AG08396 (cell line): ENCODE results near the gene CRISPLD2.

Experiments used
- DNase-seq: peaks from one replicate; pipeline ENCODE4 v3.0.0; 2012; ENCODE audit warnings: low spot score, mixed read lengths

Gene CRISPLD2

DNA sequence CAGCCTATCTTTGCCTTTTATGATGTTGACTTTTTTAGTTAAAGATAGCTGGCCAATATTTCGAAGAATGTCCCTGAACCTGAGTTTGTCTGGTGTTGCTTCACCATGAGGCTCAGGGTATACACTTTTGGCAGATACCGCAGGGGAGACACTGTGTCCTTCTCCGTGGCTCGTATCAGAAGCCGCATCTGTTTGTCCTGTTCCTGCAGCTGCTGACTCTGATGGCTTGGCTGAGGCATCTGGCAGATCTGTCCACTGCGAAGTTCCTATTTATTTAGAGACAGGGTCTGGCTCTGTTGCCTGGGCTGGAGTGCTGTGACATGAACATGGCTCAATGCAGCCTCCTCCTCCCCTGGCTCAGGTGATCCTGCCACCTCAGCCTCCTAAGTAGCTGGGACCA is 93.5 kb downstream of the CRISPLD2 start:
- no peak for DNase-seq

DNA sequence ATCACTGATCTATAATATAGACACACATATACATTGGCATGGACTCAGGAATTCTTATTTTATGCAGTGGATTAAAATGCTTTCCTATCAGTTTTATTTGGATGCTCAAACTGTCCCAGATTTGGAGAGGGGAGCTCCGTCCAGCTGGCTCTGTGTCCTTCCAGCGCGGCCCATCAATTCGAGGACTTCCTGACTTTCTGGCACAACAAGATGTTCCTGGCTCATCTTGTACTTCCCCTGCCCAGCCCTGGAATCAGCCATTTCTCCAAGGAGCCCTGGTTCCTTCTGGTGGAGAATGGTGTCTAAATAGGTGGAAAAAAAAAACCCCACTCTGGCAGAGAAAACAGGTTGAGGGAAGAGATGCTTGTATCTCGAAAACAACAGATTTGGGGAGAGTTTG is 94.5 kb downstream of the CRISPLD2 start:
- DNase-seq: no peak

- no peak for DNase-seq
These were observed 96.4 kb downstream of the CRISPLD2 start for GRCh38 chr16:84916178-84916577.

GRCh38 chr16:84916850-84917249 is 97.1 kb downstream of the CRISPLD2 start:
- no peak for DNase-seq

GRCh38 chr16:84917492-84917891 is 97.7 kb downstream of the CRISPLD2 start:
- no peak for DNase-seq

- no peak for DNase-seq
These were observed 98.5 kb downstream of the CRISPLD2 start for GRCh38 chr16:84918006-84918909.

DNA sequence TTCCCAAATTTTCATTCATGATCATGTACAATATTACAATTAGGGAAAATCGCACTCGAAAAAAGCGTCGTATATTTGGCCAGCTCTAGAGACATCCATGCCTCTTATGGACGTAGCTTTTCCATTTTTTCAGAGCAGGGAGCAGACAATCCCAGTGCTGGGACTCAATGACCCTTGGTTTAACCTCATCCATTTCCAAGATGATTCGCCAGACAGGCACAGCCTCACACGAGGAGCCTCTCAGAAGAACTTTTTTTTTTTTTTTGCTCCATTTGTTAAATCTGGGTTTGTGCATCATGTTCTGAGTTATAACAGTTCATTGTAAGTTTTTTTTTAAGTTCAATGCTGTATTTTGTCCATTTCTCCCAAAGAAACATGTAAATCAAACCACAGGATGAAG is 99.5 kb downstream of the CRISPLD2 start:
- no peak for DNase-seq

GRCh38 chr16:84919708-84920107 is 99.9 kb downstream of the CRISPLD2 start:
- DNase-seq: no peak

- no peak for DNase-seq
These were observed 100.5 kb downstream of the CRISPLD2 start for GRCh38 chr16:84920333-84920732.

DNA sequence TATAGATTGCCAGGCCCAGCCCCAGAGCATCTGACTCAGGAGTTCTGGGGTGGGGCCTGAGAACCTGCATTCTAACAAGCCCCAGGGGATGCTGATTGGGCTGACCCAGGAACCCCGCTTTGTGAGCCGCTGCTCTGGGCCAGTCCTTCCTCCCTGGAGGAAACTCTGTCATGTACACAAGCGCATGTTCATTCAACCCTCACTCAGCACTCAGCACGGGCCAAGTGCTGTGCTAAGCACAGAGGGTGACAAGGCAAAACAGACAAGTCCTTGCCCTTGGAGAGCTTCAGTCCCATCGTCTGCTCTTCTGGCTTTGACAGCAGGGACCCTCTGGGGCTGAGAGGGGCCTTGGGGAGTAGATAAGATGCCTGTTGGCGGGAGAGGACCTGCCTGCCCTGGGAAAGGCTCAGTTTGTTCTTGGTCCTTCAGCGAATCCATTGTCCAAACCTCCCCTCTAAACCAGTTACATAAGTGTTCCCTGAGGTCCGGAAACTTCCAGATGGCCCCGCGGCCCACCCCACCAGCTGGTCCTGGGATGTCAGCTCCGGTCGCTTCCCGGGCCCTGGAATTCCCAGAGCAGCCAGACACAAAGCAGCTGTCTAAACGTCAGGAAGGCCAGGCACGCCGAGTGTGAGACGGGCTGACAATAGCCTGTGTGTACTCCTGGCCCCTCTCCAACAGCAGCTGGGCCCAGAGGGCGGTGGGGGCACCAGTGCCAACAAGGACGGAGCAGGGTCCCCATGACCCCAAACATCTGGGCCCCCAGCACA is 102.8 kb downstream of the CRISPLD2 start:
- no peak for DNase-seq

DNA sequence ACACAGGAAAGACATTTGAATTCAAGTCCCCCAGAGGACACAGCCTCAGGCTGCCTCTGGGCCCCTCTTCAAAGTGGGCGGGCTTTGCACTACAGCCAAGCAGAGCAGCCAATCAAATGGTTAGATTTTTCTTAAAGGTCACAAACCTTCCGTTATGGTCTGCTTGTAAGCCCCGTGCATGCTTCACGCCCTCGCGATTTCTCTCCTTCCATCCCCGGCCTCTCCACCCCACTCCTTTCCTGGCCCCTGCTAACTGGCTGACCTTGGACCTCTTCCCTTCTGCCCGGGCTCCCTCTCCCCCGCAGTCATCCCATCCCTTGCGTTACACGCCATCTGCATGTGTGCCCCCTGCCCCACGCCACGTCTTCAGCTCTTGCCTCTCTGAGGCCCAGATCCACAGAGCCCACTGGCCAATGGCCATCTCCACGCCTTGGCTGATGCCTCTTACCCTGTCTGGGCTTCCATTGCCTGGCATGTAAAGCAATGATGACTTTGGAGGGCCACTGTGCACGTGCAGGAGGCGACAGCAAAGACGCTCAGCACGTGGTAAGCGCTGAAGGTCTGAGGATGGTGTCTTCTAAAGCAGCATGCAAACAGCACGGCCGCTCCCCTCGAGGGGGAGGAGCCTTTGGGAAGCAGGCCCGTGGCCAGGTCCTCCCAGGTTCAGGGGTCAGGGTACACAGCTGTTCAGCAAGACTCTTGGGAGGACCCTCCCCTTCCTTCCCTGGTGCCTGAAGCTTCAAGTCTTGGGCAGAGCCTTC is 104.7 kb downstream of the CRISPLD2 start:
- no peak for DNase-seq

DNA sequence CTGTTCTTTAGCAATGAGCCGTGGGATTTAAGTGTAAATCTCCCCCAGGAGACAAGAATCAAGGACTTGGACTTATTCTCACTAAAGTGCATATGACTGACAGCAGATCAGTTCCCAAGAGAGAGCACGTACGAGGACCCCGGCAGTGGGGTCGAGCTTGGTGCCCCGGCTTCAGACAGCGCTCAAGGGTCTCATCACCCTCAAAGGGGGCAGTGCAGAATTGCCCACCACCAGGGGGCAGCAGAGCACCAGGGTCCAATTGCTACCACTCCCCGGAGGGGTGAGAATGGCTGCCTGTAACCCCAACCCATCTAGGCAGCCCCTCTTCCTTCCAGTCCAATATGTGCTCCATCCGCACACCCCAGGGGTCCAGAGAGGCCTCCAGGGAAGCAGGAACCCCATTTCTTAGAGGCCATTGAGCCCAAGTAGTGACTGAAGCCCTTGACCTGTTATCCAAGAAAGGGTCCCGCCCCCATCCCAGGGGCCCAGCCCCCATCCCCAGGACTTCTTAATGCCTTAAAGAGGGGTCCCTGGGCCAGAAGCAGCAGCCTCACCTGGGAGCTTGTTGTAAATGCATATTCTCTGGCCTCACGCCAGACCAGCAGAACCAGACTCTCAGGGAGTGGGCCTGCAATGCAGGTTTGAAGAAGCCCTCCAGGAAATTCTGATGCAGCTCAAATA is 105.4 kb downstream of the CRISPLD2 start:
- DNase-seq: peak; percentile 59

DNA sequence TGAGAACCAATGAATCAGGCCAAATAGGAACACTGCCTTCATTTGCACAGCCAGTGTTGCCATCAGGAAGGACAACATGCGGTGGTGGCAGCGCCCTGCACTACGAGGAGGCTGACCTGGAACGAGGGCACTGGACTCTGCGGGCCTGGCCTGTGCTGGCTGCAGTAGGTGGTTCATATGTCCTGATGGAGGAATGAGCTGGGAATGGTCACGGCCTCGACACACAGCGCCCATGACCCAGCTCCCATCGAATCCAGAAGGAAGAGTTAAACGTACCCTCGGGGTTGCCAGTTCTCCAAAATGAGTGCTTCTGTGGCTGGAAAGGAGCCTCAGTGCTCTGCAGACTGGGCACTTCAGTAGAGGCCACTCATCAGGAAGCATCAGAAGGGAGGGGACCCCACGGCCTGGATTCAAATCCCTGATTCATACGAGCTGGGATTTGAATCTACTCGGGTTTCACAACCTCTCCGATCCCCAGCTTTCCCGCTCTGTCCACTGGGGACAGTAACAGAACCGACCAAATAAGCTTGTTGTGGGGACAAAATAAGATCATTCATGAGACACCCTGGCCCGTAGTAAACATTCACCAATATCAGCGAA is 106.1 kb downstream of the CRISPLD2 start:
- no peak for DNase-seq

DNA sequence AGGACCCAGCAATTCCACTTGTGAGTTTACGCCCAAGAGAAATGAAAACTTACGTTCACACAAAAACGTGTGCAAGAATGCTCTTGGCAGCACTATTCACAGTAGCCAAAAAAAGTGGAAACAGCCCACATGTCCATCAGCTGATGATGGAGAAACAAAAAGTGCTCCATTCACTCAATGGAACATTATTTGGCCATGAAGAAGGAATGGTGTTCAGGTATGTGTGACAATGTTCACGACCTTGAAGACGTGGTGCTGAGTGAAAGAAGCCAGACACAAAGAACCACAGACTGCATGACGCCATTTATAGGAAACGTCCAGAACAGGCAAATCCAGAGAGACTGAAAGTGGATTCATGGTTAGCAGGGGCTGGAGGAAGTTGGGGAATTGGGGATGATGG is 106.7 kb downstream of the CRISPLD2 start:
- no peak for DNase-seq

- no peak for DNase-seq
These were observed 108.1 kb downstream of the CRISPLD2 start for GRCh38 chr16:84927621-84928591.

GRCh38 chr16:84928679-84929420 is 109.1 kb downstream of the CRISPLD2 start:
- DNase-seq: peak; percentile 78

- no peak for DNase-seq
These were observed 109.9 kb downstream of the CRISPLD2 start for GRCh38 chr16:84929421-84930297.

DNA sequence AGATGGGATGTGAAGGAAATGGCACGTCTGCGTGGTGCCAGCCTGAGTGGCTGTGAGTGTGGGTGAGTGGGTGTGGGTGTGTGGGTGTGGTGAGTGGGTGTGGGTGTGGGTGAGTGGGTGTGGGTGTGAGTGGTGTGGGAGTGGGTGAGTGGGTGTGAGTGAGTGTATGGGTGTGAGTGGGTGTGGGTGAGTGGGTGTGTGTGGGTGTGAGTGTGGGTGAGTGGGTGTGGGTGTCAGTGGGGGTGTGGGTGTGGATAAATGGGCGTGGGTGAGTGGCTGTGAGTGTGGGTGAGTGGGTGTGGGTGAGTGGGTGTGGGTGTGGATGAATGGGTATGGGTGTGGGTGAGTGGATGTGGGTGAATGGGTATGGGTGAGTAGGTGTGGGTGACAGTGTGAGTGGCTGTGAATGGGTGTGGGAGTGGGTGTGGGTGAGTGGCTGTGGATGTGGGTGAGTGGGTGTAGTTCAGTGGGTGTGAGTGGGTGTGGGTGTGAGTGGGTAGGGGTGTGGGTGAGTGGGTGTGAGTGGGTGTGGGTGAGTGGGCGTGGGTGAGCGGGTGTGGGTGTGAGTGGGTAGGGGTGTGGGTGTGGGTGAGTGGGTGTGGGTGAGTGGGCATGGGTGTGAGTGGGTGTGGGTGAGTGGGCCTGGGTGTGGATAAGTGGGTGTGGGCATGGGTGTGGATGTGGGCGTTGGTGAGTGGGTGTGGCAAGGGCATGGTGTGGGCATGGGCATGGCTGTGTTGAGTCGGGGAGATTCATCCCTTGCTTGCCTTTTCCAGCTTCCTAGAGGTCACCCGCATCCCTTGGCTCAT is 110.7 kb downstream of the CRISPLD2 start:
- DNase-seq: no peak
